GM12872 (cell line): ENCODE measurements around the gene FAM240A.

Experiments
- TF ChIP-seq, protein P1 (sequence below): IDR thresholded peaks from 3 replicates; pipeline ENCODE4 v1.5.1; 2011; ENCODE audit warnings: low read depth, mild to moderate bottlenecking, low read length, moderate library complexity; ENCODE audit not compliant: insufficient read depth

Gene FAM240A

GRCh38 chr3:46580675-46581074 is 31.6 kb upstream of the FAM240A start:
- TF ChIP-seq, protein P1, sequence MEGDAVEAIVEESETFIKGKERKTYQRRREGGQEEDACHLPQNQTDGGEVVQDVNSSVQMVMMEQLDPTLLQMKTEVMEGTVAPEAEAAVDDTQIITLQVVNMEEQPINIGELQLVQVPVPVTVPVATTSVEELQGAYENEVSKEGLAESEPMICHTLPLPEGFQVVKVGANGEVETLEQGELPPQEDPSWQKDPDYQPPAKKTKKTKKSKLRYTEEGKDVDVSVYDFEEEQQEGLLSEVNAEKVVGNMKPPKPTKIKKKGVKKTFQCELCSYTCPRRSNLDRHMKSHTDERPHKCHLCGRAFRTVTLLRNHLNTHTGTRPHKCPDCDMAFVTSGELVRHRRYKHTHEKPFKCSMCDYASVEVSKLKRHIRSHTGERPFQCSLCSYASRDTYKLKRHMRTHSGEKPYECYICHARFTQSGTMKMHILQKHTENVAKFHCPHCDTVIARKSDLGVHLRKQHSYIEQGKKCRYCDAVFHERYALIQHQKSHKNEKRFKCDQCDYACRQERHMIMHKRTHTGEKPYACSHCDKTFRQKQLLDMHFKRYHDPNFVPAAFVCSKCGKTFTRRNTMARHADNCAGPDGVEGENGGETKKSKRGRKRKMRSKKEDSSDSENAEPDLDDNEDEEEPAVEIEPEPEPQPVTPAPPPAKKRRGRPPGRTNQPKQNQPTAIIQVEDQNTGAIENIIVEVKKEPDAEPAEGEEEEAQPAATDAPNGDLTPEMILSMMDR, result no peak

GRCh38 chr3:46584598-46585467 is 27.5 kb upstream of the FAM240A start:
- TF ChIP-seq, protein P1, result no peak

GRCh38 chr3:46585799-46586693 is 26.3 kb upstream of the FAM240A start:
- TF ChIP-seq, protein P1, result no peak

- TF ChIP-seq, protein P1, result no peak
Measured at GRCh38 chr3:46586738-46587246, 25.5 kb upstream of the FAM240A start.

DNA sequence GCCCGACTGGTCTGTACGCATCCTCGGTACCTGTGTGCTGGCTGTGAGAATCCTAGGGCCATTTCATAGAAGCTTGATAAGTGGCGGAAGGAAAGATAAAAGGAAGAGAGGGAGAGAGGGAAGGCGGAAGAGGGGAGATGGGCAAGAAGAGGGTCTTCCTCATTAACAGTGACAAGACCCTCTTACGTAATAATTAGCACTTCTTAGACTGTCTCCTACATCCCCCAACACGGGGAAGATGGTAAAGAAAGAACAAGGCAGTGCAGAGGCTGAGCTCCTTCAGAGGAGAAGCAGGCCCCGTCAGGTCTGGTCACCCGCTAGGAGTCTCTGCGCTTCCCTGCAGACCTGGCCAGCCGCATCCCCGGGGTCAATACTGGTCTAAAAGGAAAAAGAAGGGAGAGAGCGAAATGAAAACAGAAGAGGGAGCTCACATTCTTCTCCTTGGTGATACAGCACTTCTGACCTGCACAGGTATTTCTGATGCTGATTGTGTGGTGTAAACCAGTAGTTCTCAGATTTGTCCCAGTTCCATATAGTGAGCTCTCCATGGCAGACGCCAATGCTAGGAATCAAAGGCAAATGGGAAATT is 19.0 kb upstream of the FAM240A start:
- TF ChIP-seq, protein P1, result no peak

DNA sequence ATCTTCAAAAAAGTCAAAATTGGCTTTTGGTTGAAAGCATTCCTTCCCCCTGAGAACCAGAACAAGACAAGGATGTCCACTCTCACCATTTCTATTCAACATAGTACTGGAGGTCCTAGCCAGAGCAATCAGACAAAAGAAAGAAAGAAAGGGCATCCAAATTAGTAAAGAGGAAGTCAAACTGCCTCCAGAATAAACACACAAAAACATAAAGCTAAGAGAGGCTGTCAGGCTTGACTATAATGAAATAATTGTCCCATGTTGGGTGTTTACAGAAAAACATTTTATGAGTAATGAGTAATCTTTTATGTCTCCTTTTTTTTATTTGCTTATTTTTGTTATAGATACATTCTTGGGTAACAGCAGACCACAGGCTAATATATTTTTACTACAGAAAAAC is 18.3 kb upstream of the FAM240A start:
- TF ChIP-seq, protein P1, result no peak

GRCh38 chr3:46594723-46595122 is 17.6 kb upstream of the FAM240A start:
- TF ChIP-seq, protein P1, result no peak
